Ishikawa (cell line): ENCODE data around the gene NUP205.

ENCODE experiments used
- TEAD4 ChIP-seq: IDR thresholded peaks from 2 replicates; pipeline ENCODE4 v1.6.1; 2012
- ZBTB7A ChIP-seq: IDR thresholded peaks from 2 replicates; pipeline ENCODE4 v1.6.1; 2012; ENCODE audit warnings: low read depth

DNA sequence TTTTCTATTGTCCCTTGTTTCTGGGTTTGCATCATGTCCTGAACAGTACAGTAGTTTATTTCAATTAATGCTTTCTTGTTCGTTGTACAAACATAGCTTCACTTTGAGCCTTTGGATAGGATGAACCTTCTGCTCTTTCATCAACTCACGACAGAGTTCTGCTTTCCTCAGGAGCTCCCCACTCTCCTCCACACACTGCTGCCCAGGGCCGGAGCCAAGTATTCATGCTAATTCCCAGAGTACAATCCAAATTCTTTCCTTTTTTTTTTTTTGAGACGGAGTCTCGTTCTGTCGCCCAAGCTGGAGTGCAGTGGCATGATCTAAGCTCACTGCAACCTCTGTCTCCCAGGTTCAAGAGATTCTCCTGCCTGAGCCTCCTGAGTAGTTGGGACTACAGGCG lies 7.5 kb upstream of the NUP205 start:
- TF ChIP-seq TEAD4 (no peak), ZBTB7A (no peak)
